ENCODE measurements around the gene PRG3.

DNA sequence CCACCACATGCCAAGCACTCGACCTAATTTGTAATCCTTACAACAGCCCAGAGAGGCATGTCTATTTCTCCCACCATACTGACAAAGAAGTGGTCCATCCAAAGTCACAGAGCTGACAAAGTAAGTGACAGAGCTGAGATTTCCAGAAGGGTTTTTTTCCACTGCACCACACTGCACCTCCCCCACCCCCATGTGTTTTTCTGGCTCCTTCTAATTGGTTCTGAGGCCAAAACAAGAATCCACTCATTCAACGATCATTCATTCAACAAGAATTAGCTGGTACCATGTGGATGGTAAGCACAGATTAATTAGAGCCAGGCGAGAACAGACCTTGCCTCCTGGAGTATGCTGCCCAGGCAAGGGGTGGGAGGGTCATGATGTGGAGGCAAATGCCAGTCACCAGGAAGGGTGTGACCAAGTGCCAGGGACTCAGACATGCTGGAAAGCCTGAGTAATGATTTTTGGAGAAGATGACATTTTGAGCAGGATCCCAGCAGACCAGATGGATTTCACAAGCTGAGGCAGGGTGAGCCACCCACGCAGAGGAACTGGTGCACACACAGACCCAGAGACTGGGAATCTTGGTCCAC is 24.4 kb upstream of the PRG3 start:
- TF ChIP-seq POLR2A (IDR thresholded peaks at IDR 0.05; ENCODE audit: low read depth, low read length) (no peak), TAF1 (IDR thresholded peaks at IDR 0.05; ENCODE audit: borderline replicate concordance, low read depth, low read length) (no peak), POLR2AphosphoS5 (IDR thresholded peaks at IDR 0.05; ENCODE audit: low read depth, low read length) (no peak; the same call in 1 of the 2 replicates)

Measured in GM12892 (cell line).